Left renal cortex interstitium (tissue), 4 donors: ENCODE data around the gene MICU1. TPM values are rescaled to one million over a fixed set of nuclear protein-coding genes. Genes with fewer than 3 reads are reported as not detected.
"Not testable (repeated sequence)": the region's sequence is repeated elsewhere in the genome, so short reads cannot be mapped to it uniquely, and the experiment has no call there.

Source experiments
- DNase-seq, 4 donors: peaks; one replicate each; pipeline ENCODE4 v3.0.0-alpha.2; 2013; ENCODE audit warnings: low read depth in 4 of 4, low spot score in 2 of 4, missing footprints in 1 of 4
- polyA plus RNA-seq, 4 donors: library from polyadenylated mRNA; unstranded; fragments of 120-200 nt; gene quantifications; one replicate each; pipeline ENCODE4 v1.2.1, GENCODE V29; 2013; ENCODE audit not compliant: insufficient read length in 4 of 4

Gene MICU1
- polyA plus RNA-seq, 4 donors: 66.3 to 91.3 (median 75.7) TPM

DNA sequence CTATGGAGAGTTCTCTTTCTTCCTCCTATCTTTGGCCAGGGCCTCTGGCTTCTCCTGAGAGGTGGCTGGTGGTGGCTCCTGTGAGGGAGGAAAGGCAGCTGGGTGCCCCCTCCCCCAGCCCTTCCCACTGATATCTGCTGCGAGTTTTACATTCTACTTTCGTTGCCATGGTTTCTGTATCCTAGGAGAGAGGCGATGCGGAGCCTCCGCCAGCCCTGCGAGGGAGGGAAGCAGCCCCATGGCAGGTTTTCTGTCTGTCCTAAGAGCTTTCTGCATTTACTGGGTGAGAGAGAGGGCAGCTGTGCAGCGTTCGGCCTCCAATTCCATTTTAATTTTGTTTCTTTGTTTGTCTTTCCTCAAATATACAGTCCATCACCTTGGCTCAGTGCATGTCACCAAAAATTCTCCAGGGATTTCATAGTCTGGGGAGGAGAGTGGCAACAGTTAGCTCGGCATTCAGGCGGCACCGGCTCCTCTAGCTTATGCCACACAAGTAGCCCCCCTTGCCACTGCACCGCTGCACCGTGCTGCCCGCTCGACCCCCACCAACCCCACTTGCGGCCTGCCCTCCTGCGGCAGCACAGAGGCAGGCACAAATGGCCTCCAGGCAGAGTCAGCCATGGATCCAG, 291.6 kb downstream of the MICU1 start:
- DNase-seq: no peak

DNA sequence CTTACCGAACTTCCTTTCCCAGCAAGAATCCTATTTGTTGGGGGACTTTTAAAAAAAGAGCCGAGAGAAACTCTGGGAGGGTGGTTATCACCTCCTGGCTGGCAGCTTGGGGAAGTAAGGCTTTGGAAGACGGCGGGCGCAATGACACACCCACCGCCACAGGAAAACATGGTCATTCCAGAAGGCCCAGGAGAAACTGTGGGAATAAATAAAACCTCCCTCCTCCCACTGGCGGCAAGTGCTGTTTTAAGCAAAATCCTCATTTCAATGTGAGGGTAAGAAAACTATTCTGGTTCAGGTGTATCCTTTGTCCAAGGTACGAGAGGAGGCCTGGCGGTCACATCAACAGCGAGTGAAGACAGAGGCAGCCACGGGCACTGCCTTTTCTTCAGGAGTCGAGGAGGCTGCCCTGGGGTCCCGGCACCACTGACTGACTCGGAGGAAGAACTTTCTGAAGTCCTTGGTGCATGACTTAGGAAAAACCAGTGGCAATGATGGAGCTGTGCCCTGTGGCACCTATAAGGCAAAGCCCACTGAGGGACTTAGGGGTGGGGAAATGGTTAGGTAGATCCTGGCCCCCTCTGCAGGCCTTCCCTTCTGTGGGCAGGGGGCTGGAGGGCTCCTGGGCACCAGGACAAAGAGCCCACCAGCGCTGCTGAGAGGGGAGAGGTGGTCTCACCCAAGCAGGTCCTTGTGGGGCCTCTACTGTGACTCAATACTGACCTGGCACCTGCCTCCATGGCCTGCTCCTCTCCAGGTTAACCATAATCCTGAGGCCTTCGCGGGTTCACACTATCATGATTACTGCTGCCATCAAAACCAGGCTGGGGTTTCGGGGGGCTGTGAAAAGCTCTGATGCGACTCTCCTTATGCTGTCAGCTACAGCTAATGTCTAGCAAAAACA, 292.5 kb downstream of the MICU1 start:
- DNase-seq: no peak

DNA sequence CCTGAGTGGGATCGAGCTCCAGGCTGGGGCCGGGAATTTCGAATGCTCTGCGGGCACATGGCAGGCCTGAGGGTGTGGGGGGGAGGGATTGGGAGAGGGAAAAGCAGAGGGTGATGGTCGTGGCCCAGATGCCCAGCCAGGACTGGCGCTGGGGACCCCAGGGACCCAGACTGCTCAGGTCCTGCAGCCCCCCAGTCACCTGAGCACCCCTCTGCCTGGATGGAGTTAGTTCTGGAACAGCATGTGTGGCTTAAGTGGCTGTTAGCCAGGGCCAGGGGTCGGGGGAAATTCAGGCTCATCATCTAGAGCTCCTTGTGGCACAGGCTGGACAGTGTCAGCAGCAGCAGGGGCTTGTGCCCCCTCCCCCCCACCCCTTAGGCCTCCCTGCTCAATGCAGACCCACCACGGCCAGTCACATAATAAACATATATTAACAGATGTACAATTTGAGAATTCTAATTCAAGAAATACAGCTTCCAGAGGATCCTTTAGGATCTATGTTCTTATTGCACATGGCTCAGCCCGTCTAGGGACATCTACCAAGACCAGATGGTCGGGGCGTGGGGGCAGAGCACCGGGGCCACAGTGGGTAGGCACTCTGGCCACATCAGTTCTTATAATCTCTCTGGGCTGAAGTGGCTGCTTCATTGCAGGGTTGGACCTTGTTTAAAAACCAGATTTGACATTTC, 293.3 kb downstream of the MICU1 start:
- DNase-seq: no peak

DNA sequence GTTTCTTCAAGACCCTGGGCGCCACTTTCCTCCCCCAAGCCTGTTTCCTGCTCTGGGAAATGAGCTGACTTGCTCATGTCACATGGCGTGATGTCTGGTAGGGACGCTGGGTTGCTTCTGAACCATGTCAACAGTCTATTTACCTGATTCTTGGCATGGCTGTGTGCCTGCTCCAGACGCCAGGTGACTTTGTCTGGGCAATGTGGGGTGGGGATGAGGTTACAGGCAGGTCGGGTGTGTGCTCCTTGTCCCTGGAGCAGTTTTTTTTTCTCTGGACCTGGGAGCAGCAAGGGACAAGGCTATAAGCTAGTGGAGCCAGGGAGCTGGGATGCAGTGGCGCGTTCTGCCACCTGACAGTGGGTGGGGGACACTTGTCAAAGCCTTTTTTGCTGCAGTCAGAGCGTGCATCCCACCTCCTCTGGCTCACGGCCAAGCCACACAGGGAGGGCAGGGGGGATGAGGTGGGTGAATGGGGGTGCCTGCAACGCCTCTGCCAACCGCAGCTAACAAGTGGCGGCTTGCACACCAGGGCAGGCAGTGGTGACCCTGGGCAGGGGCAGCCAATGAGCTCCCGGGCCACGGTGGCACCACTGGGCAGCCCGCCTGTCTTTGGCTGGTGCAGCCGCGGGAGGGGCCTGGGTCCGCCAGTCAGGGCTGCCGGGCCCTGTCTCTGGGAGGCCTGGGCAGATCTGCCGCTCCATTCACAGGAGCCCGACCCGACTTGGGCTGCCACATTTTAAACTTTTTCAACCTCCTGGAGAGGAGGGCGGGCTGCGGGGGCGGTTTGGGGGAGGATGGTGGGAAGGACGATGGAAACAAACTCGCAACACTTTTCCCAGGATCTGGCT, 294.1 kb downstream of the MICU1 start:
- peak in 1 of 4 donors; percentile 78 for DNase-seq

DNA sequence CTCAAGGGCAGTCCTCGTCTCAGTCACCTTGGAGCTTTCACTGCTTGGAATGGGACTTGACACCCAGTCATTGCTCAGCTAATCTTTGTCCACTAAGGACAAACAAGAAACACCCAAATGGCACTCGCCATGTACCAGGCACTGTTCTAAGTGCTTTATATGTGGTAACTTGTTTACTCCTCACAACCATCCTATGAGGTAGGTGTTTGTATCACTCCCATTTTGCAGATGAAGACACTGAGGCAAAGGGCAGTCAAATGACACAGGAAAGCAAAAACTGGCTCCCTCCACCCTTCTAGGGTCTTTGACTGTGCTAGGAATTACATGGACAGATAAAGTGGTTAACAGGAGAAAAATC, 295.8 kb downstream of the MICU1 start:
- DNase-seq: no peak

DNA sequence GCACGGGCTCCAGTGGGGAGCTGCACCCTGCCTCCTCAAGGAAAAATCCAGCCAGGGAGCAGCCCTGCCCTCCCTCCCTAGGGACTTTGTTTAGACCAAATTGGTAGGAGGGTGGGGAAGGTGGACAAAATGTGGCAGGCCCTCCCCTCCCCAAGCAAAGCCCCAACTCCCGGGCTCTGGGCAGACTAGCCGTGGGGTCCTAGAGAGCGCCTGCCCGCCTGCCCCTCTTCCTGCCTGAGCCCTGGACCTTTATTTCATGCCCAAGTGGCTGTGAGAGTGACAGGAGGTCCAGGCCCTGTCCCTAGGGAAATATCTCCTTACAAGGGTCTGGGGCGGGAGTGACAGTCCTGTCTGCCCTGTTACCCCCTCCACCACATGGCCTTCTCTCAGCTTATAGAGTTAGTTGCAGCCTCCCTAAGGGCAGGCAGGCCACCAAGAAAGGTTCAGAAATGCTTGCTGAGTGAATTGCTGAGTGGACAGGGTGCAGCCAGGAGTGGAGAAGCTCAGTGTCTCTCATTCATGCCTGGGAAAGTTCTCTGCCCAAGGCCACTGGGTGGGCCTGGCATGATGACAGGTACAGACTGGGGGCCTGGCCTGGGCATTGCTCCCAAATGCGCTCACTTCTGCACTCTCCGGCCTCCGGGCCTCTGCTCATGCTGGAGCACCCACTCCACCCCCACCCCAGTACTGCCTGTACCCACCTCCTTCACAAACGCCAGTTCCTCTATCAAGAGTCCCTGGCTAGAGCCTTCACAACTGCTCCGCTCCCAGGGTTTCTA, 296.4 kb downstream of the MICU1 start:
- DNase-seq: no peak

DNA sequence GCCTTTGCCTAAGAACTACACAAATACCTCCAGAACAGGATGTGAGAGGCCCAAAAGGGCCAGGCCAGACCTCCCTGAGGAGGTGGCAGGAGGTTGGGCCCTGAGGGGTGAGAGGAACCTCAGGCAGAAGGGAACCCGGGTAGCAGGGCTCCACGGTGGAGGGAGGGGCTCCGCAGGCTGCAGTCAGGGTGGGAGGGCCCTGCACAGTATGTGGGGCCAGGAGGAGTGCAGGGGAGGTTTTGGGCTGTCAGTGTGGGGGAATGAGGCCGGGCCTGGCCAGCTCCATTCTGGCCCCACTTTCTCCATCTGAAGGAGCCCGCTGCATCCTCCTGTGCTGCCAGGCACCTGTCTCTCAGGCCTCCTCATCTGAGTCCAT, 297.1 kb downstream of the MICU1 start:
- no peak for DNase-seq

DNA sequence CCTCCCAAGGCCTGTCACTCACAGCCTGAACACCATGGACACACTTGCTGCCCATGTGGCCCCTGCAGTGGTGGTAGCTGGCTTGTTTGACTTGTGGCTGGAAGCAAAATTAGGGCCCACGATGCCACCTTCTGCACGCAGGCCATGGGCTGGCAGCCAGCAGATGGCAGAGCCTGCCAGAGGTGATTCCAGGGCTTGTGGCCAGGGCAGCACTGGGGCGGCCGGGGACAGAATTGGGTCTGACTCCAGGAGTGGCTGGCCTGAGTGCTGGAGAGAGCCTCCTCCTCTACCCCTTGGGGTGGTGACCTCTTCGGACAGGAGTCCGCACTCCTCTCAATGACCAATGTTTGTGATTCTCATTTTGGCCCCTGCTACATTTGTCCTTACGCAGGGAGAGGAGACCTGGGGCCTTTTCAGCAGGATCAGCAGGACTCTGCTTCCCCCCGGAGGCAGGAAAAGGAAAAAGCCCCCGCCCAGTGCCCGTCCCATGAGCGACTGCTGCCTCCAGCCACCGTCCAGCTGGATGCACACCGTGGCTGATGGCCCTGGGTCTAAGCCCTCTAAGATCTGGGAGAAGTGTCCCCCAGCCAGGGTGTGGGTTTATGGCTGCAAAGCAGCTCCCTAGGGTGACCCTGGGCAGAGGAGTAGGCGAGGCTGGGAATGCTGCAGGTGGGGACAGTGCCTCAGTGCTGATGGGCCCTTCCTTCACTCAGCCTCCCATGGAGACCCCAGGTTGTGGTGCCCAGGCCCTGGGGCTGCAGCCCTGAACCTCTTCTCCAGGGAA, 297.6 kb downstream of the MICU1 start:
- no peak for DNase-seq

DNA sequence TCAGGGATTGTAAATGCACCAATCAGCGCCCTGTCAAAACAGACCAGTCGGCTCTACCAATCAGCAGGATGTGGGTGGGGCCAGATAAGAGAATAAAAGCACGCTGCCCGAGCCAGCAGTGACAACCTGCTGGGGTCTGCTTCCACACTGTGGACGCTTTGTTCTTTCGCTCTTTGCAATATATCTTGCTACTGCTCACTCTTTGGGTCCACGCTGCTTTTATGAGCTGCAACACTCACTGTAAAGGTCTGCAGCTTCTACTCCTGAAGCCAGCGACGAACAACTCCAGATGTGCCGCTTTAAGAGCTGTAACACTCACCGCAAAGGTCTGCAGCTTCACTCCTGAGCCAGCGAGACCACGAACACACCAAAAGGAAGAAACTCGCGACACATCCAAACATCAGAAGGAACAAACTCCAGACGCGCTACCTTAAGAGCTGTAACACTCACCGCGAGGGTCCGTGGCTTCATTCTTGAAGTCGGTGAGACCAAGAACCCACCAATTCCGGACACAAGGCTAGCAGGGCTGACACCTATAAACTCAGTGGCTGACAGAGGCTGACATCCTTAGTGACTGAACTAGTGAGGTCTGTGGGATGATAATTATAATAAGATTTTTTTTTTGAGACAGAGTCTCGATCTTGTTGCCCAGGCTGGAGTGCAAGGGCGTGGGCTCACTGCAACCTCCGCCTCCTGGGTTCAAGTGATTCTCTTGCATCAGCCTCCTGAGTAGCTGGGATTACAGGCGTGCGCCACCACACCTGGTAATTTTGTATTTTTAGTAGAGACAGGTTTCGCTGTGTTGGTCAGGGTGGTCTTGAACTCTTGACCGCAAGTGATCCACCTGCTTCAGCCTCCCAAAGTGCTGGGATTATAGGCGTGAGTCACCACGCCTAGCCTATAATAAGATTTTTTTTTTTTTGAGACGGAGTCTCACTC, 298.9 kb downstream of the MICU1 start:
- not testable (repeated sequence) for DNase-seq

DNA sequence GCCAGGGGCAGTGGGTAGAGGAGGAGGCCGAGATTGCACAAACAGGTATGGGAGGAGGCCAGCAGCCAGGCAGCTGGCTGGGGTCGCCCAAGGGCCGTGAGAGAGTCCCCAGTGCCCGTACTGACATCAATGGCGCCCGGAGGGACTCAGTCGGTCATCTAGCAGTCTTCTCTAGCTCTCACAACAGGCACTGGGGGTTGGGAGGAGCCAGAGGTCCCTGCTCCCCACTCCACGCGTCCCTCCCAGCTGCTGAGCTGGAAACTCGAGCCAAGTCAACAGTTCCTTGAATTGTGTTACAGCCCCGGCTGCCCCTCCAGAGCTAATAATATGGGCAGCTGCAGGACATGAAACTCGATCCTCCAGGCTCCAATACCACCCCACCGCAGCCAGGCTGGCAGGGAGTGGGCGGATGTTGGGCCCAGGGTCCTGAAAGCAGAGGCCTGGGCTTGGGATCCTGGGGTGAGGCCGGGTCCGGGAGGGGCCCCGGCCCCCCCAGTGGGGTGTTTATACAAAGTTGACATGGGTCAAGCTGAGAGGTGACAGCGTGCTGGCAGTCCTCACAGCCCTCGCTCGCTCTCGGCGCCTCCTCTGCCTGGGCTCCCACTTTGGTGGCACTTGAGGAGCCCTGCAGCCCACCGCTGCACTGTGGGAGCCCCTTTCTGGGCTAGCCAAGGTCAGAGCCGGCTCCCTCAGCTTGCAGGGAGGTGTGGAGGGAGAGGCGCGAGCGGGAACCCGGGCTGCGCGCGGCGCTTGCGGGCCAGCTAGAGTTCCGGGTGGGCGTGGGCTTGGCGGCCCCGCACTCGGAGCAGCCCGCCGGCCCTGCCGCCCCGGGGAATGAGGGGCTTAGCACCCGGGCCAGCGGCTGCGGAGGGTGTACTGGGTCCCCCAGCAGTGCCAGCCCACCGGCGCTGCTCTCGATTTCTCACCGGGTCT, 300.4 kb downstream of the MICU1 start:
- peak in 1 of 4 donors; percentile 84 for DNase-seq

DNA sequence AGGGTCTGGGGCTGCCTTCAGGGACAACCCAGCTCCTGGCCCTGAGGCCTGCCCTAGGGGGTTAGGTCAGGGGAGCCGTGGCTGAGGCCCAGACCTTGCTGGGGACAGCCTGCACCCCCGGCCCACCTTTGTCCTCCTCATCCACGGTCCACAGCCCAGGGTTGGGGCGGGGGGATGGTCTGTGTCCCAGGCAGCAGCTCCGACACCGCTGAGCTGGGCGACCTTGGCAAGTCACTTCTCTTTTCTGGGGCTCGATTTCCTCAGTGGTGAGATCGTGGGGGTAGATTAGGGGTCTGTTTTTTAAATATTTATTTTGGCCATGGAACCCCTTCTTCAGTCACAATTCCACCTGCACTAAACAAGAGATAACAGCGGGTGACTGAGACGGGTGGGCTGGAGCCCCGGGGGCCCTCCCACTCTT, 302.1 kb downstream of the MICU1 start:
- no peak for DNase-seq

DNA sequence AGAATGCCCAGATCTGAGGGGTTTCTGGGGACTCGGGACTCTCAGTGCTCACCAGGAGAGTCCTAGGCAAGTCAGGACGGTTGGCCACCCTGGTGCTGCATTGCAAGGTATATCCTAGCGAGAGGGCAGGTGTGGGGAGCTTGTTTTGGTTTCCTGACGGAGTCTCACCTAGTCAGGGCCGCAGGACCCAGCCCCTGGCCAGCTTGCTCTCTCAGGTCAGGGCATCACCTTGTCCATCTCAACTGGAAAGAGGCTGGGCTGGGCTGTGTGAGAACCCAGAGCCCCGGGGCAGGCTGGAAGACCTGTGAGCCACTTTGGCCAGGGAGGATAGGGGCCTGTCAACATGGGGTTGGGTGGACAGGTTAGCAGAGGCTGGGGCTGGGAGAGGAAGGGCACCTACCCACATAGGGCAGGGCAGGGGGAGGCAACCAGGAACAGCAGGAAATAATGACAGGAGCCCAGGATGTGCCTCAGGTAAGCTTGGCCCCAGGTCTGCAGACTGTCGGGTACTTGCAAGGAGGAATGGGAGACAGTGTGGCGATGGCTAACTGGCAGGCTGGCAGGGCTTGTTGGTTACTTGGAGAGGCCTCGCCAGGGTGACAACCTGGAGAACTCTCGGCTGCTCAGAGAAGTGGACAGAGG, 302.6 kb downstream of the MICU1 start:
- no peak for DNase-seq

DNA sequence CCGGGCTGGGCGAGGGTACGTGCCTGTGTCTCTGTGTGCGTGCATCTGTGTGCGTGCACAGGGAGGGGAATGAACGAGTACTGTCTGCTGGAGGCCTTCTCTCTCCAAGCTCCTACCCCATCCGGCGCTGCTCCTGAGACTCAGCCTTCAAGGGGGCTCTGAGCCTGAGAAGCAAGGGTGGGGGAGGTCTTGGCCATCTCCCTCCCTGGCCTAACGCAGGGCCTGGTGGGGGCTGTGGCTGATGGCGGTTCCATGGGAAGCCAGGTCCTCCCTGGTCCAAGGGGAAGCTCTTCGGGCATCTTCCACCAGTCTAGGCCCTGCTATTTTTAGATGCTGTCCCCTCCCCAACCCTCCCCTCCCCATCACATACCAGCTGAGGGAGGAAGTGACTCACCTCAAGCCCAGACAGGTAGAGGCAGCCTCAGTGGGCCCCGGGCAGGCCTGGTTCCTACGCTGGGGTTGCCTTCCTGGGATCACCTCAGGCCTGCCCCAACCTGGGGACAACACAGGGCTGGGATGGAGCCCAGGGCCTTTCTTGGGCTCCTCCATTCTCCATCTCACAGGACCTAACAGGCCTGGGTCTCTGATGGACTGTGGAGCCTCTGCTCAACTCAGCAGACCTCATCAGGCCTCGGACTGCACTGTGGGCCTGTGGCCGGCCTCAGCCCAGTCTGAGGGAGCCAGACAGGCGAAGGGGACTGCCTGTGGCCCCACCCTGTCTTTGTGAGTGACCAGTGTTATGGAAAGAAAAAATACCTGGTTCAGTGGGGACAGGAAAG, 303.4 kb downstream of the MICU1 start:
- no peak for DNase-seq

DNA sequence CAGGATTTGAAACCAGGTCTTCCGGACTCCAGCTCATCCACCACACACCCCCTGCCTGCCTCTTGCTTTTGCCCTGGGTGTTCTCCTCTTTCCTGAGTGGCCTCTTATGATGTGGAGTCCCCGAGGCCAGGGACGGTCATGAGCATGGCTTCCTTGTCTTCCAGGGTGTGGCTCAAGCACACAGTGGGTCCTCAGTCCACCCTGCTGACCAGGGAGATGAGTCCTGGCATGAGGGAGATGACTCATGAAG, 303.9 kb downstream of the MICU1 start:
- DNase-seq: no peak

DNA sequence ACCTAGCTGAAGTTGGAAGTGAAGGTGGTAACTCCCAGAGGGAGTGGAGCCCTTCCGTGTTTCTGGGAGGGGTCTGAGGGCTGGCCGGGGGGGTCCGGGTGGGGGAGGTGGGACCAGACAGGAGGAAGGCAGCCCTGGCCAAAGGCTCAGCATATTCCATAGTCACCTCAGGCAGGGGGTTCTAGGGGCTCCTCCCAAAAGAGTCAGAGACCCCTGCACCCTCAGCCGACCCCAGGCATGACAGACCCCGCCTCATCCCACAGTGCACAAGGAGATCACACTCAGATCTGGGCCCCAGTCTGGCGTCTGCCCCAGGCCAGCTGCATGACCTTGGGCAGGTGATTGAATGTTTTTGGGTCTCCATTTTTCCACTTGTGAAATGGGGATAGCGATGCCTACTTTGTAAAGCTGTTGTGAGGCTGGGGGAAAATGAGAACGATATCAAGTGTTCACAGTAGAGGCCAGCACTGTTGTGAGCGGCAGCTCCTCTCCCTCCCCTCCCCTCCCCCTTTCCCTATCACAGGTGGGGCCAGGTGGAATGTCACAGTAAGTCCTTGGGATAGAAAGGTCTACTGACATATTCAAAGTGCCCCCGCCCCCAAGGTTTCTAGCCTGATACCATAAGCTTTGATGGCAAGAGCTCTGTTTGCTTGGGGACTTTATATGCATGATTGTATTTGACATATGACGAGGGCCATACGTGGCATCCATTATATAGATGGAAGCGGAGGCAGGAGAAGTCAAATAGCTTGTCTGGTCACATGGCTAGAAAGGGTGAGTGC, 304.4 kb downstream of the MICU1 start:
- DNase-seq: no peak
